MM.1S (cell line): Measurements from ENCODE around the gene HS2ST1.

Experiments
- DNase-seq: peaks from one replicate; pipeline ENCODE4 v3.0.0-alpha.2; 2015
- H2AFZ ChIP-seq: fragments of 300-600 bp; sonication (generic); 2 replicates; pipeline ENCODE4 v1.6.0; 2016; ENCODE audit warnings: antibody characterized with exemption, low read length
- H3F3A ChIP-seq: fragments of 300-600 bp; sonication (generic); 2 replicates; pipeline ENCODE4 v1.6.1; 2016; ENCODE audit warnings: mild to moderate bottlenecking, antibody characterized with exemption, low read length, moderate library complexity, mixed read lengths; ENCODE audit not compliant: insufficient read depth
- H3K27ac ChIP-seq: fragments of 300-600 bp; sonication (generic); 2 replicates; pipeline ENCODE4 v1.5.1; 2016; ENCODE audit warnings: mild to moderate bottlenecking, low read length
- H3K27me3 ChIP-seq: fragments of 300-600 bp; sonication (generic); replicated peaks from 2 replicates; pipeline ENCODE4 v1.6.0; 2016; ENCODE audit warnings: low read length; ENCODE audit not compliant: insufficient read depth
- H3K36me3 ChIP-seq: fragments of 300-600 bp; sonication (generic); replicated peaks from 2 replicates; pipeline ENCODE4 v1.6.1; 2016; ENCODE audit warnings: mild to moderate bottlenecking, low read length, mixed read lengths; ENCODE audit not compliant: insufficient read depth
- H3K4me1 ChIP-seq: fragments of 300-600 bp; sonication (generic); 2 replicates; pipeline ENCODE4 v1.6.1; 2016; ENCODE audit warnings: low read length, mixed read lengths
- H3K4me2 ChIP-seq: fragments of 300-600 bp; sonication (generic); 2 replicates; pipeline ENCODE4 v1.6.0; 2016; ENCODE audit warnings: low read depth, low read length
- H3K4me3 ChIP-seq: fragments of 300-600 bp; sonication (generic); 2 replicates; pipeline ENCODE4 v1.5.1; 2016; ENCODE audit warnings: low read length, mixed read lengths
- H3K79me2 ChIP-seq: fragments of 300-600 bp; sonication (generic); 2 replicates; pipeline ENCODE4 v1.6.1; 2016; ENCODE audit warnings: mixed run types, low read length, mixed read lengths
- H3K9ac ChIP-seq: fragments of 300-600 bp; sonication (generic); 2 replicates; pipeline ENCODE4 v1.6.1; 2016; ENCODE audit warnings: low read length, mixed read lengths
- H3K9me2 ChIP-seq: fragments of 300-600 bp; sonication (generic); replicated peaks from 2 replicates; pipeline ENCODE4 v1.6.1; 2016; ENCODE audit warnings: mild to moderate bottlenecking, low read length, mixed read lengths; ENCODE audit not compliant: insufficient read depth
- H3K9me3 ChIP-seq: fragments of 300-600 bp; sonication (generic); replicated peaks from 2 replicates; pipeline ENCODE4 v1.6.1; 2016; ENCODE audit warnings: mild to moderate bottlenecking, low read length, mixed read lengths; ENCODE audit not compliant: insufficient read depth
- H4K20me1 ChIP-seq: fragments of 300-600 bp; sonication (generic); 2 replicates; pipeline ENCODE4 v1.6.1; 2016; ENCODE audit warnings: mild to moderate bottlenecking, low read length, moderate library complexity, mixed read lengths; ENCODE audit not compliant: insufficient read depth
- EZH2 ChIP-seq: fragments of 300-600 bp; sonication (generic); optimal IDR thresholded peaks from 2 replicates; pipeline ENCODE3; 2017; ENCODE audit warnings: low read depth, mild to moderate bottlenecking, antibody characterized with exemption, low read length, mixed read lengths
- EZH2phosphoT487 ChIP-seq: fragments of 300-600 bp; sonication (generic); IDR thresholded peaks from 2 replicates; pipeline ENCODE4 v1.6.1; 2018; ENCODE audit warnings: antibody characterized with exemption, low read length
- TF ChIP-seq, protein P1 (sequence below): fragments of 300-600 bp; sonication (generic); IDR thresholded peaks from 2 replicates; pipeline ENCODE4 v1.5.1; 2016; ENCODE audit warnings: antibody characterized with exemption, low read length, mixed read lengths

Gene HS2ST1

DNA sequence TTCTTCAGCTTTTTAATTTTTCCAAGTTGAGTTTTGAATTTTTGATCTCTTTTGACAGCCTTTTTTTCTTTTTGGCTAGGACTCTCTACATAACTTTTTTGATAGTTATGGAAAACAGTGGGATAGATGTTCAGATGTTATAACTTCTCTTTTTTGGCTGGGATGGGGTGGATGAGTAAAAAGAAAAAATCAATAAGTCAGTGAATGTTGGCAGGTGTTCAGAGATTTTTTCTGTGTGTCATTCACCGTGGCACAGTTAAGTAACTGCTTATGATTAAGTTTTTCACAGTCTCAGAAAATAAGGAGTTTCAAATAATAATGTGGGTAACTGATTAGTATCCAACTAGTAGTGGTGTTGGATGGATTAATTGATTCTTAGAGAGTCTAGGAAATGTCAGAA, 24.0 kb downstream of the HS2ST1 start:
- no peak for TF ChIP-seq EZH2
- TF ChIP-seq, protein P1, sequence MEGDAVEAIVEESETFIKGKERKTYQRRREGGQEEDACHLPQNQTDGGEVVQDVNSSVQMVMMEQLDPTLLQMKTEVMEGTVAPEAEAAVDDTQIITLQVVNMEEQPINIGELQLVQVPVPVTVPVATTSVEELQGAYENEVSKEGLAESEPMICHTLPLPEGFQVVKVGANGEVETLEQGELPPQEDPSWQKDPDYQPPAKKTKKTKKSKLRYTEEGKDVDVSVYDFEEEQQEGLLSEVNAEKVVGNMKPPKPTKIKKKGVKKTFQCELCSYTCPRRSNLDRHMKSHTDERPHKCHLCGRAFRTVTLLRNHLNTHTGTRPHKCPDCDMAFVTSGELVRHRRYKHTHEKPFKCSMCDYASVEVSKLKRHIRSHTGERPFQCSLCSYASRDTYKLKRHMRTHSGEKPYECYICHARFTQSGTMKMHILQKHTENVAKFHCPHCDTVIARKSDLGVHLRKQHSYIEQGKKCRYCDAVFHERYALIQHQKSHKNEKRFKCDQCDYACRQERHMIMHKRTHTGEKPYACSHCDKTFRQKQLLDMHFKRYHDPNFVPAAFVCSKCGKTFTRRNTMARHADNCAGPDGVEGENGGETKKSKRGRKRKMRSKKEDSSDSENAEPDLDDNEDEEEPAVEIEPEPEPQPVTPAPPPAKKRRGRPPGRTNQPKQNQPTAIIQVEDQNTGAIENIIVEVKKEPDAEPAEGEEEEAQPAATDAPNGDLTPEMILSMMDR: no peak
- TF ChIP-seq EZH2phosphoT487: no peak
- no peak overlapping the region for H2AFZ ChIP-seq
- H3K4me2 ChIP-seq: no peak overlapping the region

DNA sequence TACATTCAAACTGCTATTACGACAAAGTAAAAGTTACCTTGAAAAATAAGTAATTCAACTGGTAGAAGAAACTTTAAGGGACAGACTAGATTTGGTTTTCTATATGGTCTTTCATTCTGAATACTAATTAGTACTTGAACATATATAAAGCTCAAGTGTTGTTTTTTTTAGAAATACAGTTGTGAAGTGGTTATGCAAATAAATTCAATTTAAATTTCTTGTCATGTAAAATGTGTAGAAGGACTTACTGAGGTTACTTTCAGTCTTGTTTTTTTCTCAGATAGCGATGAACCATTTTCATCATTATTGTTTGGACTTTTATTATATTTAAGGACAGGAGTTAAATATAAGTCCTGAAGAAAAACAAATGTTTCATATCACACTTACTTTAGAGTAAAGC, 24.4 kb downstream of the HS2ST1 start:
- no peak for DNase-seq
- Histone ChIP-seq H3K27me3 (no peaks in the 10 kb centered on the region), H3K4me2 (no peak overlapping the region), H3K4me1 (no peaks in the 10 kb centered on the region), H2AFZ (no peak overlapping the region), H3K36me3 (no peaks in the 10 kb centered on the region), H3K27ac (no peak overlapping the region), H3K4me3 (no peak overlapping the region), H3K9me2 (no peaks in the 10 kb centered on the region), H3F3A (no peaks in the 10 kb centered on the region), H4K20me1 (no peaks in the 10 kb centered on the region), H3K9me3 (no peaks in the 10 kb centered on the region), H3K79me2 (peaks cover 33% of the 10 kb centered on the region), H3K9ac (no peak overlapping the region)
- TF ChIP-seq EZH2 (no peak), EZH2phosphoT487 (no peak)
- TF ChIP-seq, protein P1: no peak

More for the DNA sequence above, 24.0 kb downstream of the HS2ST1 start:
- Histone ChIP-seq H4K20me1 (no peaks in the 10 kb centered on the region), H3K36me3 (no peaks in the 10 kb centered on the region), H3F3A (no peaks in the 10 kb centered on the region), H3K9ac (no peak overlapping the region), H3K4me1 (no peaks in the 10 kb centered on the region), H3K4me3 (no peak overlapping the region), H3K27ac (no peak overlapping the region), H3K27me3 (no peaks in the 10 kb centered on the region), H3K79me2 (peaks cover 34% of the 10 kb centered on the region), H3K9me3 (no peaks in the 10 kb centered on the region), H3K9me2 (no peaks in the 10 kb centered on the region)
- DNase-seq: no peak

DNA sequence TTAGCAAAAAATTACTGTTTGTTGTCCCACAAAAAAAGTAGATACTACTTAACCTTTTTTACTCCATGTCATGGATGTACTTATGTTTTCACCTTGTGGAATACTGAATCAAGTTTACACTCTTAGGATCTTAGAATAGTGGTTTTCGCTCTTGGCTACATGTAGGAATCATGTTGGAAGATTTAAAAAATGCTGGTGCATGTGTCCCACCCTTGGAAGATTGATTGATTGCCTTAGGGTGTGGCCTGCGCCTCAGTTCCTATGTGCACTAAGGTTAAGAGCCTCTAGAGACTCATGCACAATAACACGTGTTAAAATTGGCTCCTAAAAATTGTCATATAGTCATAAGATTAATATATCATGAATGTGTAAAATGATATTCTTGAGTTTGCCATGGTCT, 25.0 kb downstream of the HS2ST1 start:
- Histone ChIP-seq H4K20me1 (no peaks in the 10 kb centered on the region), H3K36me3 (no peaks in the 10 kb centered on the region), H3K4me1 (no peaks in the 10 kb centered on the region), H3K9me2 (no peaks in the 10 kb centered on the region), H3K27me3 (no peaks in the 10 kb centered on the region), H3K27ac (no peak overlapping the region), H3K4me3 (no peak overlapping the region), H3K9me3 (no peaks in the 10 kb centered on the region), H3K4me2 (no peak overlapping the region), H3K79me2 (peaks cover 27% of the 10 kb centered on the region), H3F3A (no peaks in the 10 kb centered on the region), H2AFZ (no peak overlapping the region), H3K9ac (no peak overlapping the region)
- TF ChIP-seq EZH2phosphoT487: no peak
- TF ChIP-seq, protein P1: no peak
- no peak for TF ChIP-seq EZH2
- no peak for DNase-seq

DNA sequence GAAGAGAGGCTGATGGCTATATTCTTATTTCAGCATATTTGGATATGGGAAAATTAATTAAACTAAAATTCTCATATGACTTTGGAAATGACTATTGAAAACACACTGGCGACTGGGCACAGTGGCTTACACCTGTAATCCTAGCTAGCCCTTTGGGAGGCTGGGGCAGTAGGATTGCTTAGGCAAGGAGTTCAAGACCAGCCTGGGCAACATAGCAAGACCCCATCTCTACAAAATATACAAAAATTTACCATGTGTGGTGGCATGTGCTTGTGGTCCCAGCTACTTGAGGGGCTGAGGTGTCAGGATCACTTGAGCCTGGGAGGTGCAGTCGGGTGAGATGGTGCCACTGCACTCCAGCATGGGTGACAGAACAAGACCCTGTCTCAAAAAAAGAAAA, 26.2 kb downstream of the HS2ST1 start:
- Histone ChIP-seq H3K79me2 (peaks cover 23% of the 10 kb centered on the region), H3K27ac (no peak overlapping the region), H3K4me2 (no peak overlapping the region), H3K9me2 (no peaks in the 10 kb centered on the region), H3K27me3 (no peaks in the 10 kb centered on the region), H3K4me3 (no peak overlapping the region), H4K20me1 (no peaks in the 10 kb centered on the region), H2AFZ (no peak overlapping the region), H3K4me1 (no peaks in the 10 kb centered on the region), H3F3A (no peaks in the 10 kb centered on the region), H3K9ac (no peak overlapping the region), H3K36me3 (no peaks in the 10 kb centered on the region), H3K9me3 (no peaks in the 10 kb centered on the region)
- TF ChIP-seq EZH2: no peak
- TF ChIP-seq, protein P1: no peak
- no peak for TF ChIP-seq EZH2phosphoT487
- DNase-seq: no peak
